ENCODE data around the gene DUSP2. TPM values are rescaled to one million over a fixed set of nuclear protein-coding genes. Genes with fewer than 3 reads are reported as not detected.
A peak's percentile ranks its signal among the peaks of the same experiment; 100 is the strongest.

DUSP2 gene
- total RNA-seq, 1 donor from 2014 or later = 8.0 TPM

DNA sequence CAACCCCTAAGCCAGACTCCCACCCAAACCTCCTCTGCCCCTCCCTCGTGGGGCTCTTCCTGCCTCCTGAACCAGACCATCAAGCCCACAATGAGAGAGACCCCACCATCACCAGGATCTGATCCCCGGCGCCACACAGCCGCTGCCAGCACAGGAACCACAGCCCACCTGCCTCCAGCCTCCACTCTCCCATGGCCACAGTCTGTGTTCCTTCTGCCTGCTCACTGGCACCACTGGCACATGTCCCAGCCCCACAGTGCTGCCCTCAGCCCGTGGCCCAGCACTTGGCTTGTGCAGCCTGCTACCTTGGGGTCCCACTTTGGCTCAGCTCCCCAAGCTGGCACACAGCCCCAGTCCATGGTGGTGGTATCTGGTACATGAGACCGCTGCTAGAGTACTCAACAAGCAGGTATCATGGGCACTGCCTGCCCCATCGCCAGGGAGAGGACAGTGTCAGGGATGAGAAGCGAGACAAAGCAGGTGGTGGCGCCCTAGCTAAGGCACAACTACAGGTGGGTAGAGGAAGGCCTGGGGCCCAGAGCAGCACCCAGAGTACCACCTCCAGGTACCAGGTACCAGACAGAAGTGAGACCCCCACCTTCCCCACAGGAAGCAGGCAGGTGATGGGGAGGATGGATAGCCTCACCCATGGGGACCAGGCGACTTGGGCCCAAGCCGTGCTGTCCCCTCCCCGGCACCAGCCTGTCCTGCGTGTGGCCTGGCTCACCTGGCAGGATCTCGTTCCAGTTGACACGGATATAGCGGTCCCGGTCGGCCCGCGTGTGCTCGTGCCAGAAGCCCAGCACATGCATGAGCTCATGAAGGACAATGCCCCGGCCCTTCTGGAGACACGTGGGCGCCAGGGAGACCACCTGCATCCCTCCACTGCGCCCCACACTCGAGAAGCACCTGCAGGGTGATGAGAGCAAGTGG lies 13.2 kb downstream of the DUSP2 start:
- no peak for DNase-seq

DNA sequence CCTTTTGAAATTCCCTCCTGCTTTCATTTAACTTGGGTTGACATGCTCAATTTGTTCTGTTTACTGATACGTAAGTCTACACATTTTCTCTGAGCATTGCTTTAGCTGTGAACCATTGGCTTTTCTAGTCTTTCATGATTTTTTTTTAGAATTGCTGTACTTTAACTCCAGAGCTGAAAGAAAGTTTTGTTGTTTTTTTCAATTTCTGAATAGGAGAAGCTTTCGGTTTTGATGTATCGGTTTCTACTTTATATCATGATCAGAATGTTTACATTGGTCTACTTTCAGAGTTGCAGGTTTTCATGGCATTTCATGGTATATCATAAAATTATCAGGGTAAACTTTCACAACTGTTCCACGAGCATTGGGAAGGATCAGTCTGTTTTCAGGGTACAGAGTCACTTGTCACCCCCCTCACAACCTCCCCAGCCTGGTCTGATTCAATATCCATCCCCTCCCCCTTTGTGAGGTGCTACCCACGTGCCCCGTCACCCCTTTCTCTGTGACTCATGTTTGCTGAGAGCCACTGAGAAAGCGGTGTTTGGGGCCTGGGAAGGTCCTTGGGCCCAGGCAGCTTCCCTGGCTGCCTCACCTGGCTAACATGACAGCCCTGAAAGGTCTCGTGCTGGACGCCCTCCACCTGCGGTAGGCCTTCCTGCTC lies 14.0 kb downstream of the DUSP2 start:
- no peak for DNase-seq

DNA sequence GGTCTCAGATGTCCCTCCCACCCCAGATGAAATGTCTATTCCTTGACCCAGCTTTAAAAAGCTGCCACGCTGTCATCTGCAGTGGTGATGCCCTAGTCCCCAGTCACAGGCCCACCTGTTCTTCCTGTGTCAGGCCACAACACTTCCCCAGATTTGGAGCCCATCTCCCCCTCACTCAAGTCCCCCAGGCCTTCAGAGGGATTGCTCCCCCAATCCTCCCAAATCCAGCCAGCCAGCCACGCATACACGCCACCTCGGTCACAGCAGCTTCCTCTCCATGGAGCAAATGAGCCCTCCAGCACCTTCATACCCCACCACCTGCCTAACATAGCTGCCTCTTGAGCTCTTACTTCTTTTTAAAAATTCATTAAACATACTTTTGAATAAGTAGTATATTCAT lies 14.8 kb downstream of the DUSP2 start:
- DNase-seq = no peak

DNA sequence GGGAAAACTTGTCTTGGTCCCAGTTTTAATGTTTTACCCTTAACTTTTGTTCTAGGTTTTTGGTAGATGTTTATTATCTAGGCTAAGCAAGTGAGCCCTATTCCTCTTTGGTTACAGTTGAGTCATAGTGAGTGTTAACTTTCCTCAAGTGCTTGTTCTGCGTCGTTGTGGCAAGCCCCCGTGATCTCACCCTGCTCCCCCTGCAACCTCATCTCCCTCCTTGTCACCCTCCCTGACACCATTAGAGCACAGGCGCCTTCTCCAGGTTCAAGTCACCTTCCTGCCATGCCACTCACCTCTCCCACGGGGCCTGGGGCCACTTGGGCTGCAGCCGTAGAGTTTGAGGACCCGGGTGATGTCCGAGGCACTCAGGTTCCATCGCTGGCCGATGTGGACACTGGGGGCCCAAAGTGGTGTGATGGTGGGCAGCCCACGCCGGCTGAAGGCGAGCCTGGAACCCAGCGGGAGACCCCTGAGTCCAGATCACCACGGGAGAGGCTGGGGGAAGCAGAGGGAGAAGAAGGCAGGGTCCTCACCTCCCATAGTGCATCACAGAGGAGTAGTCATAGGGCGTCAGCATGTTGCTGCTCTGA lies 15.6 kb downstream of the DUSP2 start:
- DNase-seq = no peak

DNA sequence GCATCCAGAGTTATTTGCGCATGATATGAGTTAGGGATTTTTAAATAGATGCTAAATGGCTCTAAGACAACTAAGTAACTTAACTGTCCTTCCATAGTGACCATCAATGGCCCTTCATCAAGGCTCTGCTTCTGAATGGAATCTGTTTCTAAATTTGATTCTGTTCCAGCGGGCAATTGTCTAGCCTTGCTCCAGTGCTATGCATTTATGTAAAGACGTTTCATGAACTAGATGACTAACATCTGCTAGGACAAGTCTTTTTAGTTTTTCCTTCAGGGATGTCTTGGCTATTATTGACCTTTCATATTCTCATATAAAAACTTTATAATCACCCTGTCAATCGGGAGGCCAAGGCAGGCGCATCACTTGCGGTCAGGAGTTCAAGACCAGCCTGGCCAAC lies 16.8 kb downstream of the DUSP2 start:
- DNase-seq = no peak

DNA sequence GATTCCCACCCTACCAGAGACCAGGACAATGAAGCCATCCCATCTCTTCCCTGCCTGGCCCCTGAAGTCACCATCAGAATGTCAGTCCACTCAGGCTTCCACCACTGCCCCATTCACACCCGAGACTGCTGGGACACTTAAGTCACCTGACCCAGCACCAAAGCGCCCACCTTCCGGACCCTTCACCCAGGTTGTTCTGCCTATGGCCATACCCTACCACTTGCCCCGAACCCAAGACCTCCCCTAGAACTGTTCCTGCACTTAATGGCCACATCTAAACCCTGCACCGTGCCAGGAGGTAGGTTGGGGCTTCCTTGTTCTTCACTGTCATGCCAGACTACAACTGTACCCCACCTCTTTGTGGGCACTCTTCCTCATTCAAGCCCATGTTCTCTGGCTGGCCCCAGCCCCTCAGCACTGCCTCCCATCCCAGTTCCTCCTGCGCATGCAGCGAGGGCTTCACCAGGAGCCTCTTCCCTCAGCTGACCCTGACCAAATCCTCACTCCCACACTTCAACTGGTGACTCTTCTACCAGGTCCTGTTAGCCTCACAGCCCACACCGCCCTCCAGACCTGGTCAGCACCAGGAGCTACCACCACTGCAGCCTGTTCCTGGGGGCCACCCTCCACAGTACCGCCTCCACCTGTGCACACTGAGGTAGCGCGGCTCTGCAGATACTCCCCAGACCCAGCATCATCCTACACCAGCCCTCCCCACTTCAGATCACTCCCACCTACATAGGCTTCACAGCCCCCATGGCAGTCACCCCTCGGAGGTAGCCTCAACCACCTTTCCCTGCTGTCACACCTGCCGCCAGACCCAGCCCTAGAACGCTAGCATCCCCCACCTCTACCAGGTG lies 20.6 kb downstream of the DUSP2 start:
- no peak for DNase-seq

DNA sequence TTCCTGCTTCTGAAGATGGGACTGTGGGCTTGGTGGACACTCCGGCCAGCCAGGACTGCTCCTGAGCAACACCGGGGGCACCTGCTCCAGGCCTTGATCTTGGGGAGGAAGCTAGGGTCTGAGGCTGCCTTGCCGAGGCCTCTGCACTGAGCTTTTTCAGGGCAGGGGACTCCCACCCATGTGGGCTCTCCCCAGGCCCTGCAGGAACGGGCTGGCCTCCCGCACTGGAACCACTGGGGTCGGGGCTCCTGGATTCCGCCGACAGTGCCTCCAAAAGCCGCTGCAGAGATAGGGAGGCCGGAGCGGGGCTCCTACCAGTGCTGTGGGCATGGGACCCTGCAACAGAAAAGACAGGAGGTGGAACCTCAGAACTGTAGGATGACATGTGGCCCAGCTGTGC lies 21.3 kb downstream of the DUSP2 start:
- DNase-seq = no peak

DNA sequence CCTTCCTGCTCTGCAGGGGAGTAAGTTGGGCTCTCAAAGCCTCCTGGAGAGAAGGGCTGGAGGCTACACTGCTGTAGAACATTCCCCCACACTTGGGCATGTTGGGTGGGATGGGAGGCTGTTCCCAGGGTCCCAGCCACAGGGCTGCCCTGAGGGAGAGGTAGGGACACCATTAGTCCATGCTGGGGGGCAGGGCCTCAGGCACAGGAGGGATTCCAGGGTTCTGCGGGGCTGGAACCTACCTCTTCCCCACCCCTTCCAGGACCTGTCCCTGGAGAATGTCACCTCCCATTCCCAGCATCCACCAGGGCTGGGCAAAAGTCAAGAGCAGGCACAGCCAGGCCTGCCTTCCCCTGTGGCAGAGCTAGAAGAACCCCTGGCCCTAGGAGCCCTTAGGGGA lies 21.9 kb downstream of the DUSP2 start:
- DNase-seq = no peak

DNA sequence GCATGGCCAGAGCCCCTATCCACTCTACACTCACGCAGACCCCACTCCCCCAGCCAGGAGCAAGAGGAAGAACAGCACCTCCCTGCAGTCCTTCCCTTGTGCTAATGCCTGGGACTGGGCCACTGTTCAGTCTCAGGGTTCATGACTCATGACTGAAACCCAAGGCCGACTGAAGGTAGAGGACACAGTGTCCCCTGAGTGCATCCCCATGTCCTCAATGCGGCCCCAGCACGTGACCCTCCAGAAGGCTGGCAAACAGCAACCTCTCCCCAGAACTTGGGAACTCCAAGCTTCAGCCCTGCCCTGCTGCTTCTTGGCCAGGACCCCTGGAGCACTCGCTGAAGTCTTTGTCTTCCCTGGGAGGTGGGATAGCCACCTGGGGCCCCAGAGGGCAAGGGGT lies 22.8 kb downstream of the DUSP2 start:
- DNase-seq = no peak

DNA sequence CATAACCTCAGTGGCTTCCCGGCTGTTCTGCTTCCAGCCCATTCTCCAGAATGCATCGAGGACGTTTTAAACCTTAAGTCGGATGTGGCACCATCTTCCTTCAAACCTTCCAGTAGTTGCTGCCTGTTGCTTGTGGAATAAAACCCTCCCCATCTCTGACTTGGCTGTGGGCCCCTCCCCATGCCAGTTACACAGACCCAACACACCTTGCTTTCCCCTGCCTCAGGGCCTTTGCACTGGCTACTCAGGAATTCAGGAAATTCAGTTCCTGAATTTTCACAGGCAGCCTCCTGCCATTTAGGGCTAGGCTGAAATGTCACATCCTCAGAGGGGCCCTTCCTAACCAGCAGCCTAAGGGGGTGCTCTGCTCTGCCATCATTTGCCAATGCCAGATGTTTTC lies 23.8 kb downstream of the DUSP2 start:
- no peak for DNase-seq

DNA sequence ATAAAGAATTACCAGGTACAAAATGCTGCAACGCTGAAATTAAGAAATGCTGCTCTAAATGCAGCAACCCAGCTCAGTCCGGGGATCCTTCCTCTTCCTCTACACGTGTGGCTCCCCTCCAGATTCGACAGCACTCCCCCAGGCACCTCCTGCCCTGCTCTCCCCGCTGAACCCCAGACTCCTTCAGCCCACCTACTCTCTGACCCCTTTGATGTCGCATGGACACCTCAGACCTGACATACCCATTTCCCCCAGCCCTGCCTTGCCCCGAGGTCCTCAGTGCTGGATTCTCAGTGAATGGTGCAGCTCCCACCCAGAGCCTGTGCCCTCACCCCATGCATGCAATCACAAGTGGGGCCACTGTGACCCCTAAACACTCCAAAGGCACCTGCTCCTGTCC lies 24.2 kb downstream of the DUSP2 start:
- no peak for DNase-seq

DNA sequence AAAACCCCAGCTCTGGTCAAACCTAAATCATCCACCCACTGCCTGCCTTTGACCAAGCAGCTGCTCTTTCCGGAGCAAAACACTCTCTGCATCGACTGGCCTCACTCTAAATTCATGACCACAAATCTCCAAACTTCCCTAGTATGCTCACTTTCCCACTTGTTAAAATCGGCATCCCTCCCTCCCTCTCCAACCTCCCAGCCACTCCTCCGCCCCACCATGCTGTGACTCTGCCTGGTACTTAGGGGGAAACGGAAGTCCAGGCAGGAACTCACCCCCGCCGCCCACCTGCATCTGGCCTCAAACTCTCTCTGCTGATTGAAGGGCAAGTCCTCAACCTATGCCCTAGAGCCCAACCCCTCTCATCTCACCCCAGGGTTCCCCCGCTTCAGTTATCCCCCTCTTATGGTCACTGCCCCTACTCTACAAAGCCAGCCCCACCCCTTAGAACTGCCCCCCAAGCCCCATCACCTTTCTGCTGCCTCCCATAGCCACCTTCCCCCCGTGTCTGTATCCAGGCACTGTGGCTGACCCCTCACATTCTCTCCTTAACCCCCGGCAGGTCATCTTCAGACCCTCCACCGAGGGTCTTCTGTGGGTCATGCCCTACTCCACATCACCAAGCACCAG lies 25.0 kb downstream of the DUSP2 start:
- no peak for DNase-seq

DNA sequence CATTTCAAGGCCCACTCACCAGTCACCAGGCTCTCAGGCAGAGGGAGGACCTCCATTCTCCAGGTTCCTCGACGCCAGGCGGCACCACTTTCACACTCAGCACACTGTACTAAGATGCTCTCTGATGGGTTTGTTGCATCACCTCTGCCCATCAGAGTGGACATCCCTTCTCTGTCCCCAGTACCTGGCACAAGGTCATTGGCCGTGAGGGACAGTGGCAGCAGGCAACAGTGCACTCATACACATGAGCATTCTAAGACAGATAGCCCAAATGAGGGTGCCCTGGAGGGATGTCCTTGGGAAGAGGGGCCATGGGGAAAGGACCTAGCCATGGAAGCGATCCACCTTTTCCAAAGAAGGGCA lies 25.9 kb downstream of the DUSP2 start:
- no peak for DNase-seq

DNA sequence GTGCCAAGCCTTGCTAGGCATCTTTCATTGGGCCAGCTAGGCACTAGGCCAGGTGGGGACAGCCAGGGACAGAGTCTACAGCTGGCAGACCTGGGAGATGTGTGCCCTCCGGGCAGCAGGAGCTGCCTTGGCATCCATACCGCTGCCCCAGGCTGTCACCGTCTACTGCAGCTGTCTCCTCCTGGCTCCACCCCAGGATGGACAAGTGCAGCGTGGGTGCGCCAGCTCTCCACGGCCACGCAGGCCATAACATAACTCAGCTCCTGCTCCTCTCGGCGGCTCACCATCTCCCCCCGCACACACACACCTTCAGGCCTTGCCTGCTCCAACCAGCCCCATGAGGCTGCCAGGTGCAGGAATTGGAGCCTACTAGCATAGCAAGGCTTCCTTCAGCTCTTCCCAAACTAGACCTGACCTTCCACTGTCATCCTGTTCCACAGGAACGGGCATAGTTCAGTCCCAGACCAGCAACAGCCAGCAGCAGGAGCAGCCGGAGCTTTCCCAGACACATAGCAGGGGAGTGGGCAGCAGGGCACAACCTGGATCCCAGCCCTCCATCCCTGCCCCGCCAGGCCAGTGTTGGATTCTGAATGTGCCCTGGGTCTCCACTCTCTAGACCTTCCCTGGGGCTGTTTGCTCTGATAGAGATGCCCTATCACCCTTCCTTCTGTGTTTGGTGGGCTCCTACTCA lies 26.4 kb downstream of the DUSP2 start:
- DNase-seq = no peak

DNA sequence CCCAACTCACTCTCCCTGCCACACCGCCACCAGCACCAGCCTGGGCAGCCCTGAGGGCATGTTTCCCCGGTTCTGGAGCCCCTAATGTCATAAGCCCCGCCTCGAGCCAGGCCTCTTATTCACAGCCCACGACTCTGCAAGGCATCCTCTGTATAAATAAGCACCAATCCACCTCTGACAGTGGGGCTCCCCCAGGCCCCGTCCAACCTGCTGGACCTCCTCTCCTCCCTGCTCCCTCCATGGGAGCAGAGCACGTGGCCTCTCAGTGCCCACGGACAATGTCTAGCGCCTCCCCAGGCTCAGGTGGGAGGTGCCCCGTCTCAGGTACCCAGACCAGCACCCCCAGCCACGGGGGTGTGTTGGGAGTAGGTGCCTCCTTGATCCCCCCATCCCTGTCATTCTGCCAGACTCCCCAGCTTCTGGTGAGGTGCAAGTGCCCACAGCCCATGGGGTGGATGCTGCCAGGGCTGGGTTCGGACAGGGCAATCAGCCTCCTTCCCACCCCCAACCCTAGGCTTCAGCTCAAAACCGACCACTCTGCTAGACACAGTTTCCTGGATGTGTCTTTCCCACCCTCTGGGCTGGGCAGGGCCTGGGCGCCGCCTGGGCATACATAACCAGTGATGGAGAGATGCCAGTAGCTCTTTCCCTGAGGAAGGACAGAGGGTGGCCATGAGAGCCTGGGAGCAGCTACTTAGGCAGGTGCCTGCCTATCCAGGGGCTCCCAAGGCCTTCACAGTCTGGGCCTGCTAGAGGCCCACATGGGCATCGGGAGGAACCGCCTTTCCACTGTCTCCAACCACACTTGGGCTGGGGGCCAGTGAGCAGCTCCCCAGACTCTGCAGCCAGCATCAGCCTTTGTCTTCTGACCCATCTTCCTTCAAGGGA lies 27.3 kb downstream of the DUSP2 start:
- no peak for DNase-seq

DNA sequence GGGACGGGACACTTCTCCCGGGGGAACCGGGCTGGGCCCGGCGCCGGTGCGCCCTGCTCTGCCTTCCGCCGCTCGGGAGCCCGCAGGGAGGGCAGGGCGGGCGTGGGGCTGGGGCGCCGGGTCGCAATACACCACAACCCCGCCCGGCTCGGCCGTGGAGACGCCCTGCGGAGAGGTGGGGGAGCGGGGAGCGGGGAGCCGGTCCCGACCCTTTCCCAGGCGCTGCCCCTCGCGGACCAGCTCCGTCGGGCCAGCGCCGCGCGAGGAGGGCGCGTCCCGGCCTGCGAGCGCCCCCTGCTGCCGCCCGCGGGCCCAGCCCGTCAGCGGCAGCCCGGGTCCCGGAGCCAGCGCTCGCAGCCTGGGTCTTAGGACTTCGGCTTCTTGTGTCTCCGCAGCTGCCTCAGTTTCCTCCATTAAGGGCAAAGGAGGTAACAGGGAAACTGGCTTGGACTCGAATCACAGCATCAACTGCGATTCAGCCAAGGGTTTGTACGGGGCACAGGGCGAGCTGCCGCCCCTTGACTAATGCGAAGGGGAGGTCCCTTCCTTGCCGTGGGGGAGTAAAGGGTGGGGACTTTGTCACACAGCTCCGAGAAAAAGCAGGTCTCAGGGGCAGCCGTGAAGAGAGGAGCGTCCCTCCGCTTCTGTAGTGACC lies 28.2 kb downstream of the DUSP2 start:
- peak; percentile 75 for DNase-seq

DNA sequence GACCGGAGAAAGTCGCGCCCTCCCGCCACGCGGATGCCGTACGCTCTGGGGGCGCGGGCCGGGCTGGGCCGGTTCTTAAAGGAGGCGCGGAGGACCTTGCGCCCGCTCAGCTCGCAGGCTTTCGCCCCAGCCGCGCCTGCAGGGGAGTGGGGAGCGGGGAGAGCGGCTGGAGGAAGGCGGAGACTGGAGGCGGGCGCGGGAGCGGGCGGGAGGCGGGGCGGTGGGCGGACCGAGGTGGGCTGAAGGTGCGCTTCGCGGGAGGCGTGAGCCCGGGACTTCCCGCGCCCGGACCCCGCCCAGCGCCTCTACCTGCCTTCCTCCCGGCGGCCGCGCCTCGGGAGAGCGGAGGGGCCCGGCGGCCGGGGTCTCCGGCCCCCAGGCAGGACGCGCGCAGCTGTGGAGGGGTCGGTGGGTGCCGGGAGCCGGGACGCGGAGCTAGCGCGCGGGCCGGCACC lies 28.8 kb downstream of the DUSP2 start, which contains the start of gene ADRA2B:
ADRA2B (minus strand) TSS at position 148 of the 455 bp plus-strand sequence. CDS start 422 bp downstream, outside the sequence.
- peak; percentile 74 for DNase-seq

DNA sequence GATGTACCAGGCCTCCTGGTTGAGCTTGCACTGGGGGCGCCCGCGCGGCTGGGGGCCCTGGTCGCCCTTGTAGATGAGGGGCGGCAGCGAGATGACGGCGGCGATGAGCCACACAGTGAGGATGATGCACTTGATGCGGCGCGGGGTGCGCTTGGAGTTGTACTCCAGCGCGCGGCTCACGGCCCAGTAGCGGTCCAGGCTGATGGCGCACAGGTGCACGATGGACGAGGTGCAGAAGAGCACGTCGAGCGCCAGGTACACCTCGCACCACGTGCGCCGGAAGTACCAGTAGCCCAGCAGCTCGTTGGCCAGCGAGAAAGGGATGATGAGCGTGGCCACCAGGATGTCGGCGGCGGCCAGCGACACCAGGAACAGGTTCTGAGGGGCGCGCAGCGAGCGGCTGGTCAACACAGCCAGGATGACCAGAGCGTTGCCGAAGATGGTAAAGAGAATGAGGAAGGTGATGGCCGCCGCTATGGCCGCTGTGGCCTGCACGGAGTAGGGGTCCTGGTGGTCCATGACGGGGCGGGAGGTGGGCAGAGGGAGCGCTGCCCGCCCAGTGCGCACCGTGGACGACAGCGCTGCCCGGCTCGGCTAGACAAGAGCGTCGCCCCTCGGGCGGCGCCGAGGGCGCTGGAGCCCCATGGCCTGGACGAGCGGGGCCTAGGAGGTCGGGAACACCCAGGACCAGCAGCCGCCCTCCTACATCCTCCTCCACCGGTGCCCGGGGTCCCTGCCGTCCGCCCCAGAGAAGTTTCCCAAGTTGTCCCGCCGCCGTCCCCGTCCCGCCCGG lies 29.4 kb downstream of the DUSP2 start:
- DNase-seq = no peak

Data from tongue (tissue), 2 donors.